ENCODE results near the gene CALHM6.

Gene CALHM6

GRCh38 chr6:116447052-116447451, 14.1 kb upstream of the CALHM6 start:
- DNase-seq: no peak

DNA sequence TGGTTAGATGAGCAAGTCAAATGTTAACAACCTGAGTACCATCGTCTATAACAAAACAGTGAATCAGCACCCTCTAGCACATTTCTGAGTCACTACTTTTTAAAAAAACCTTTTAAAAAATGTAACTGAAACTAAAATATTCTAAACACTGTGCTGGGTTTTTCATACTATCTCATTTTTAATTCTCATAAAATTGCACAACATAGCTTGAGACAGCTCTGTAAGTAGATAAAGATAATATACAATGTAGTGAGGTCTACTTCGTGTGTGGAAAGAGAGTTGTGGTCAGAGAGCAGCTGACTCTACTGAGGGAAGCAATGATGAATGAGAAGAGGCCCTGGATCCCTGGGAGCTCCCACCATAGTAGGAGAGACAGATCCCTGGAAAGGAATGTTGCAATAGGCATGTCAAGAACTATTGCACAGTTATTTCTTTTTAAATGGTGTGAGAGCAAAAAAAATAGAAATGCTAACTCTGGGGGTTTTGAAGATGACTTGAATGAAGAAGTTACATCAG, 13.6 kb upstream of the CALHM6 start:
- no peak for DNase-seq

- DNase-seq: no peak
Observed at GRCh38 chr6:116449565-116449964, 11.6 kb upstream of the CALHM6 start.

DNA sequence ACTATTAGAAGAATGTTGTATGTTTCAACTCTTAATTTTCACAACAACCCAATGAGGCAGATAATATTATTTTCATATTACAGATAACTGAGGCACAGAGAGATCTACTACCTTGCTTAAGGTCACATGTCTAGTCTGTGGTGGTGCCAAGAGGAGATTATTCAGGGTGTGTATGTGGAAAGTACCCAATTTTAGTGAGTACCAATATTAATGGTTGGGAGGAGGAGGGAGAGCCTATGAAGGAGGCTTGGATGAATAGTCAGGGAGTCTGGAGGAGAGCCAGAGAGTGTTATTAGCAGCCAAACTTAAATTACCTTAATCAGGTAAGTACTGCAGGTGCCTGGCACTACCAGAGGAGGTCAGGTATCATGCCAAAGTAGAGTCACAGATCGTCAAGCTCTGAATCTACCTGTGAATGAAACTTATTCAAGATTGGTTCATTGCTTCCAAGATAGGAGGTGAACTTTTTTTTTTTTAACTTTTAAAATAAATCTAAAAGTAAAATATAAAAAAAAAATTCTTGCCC, 10.9 kb upstream of the CALHM6 start:
- no peak for DNase-seq

- DNase-seq: no peak
Observed at GRCh38 chr6:116450769-116451740, 10.1 kb upstream of the CALHM6 start.

DNA sequence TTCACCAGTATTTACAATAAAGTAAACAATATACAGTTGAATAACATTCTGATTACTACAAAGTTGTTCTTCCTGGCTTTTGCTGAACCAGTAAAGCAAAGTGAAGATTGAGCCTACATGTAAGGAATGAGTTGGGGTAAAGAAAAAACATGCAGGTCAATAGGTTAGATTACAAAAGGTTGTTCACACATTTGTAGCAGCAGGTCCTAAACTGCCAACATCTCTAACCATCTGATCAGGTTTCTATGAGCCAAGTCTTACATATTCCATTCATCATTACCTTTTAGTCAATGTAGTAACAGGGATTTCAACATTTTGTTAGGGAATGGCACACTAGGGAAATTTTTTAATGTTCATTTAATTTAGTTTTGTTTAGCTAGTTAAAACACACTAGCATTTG, 9.3 kb upstream of the CALHM6 start:
- no peak for DNase-seq

- no peak for DNase-seq
Observed at GRCh38 chr6:116452531-116452930, 8.6 kb upstream of the CALHM6 start.

- DNase-seq: no peak
Observed at GRCh38 chr6:116456106-116456505, 5.1 kb upstream of the CALHM6 start.

DNA sequence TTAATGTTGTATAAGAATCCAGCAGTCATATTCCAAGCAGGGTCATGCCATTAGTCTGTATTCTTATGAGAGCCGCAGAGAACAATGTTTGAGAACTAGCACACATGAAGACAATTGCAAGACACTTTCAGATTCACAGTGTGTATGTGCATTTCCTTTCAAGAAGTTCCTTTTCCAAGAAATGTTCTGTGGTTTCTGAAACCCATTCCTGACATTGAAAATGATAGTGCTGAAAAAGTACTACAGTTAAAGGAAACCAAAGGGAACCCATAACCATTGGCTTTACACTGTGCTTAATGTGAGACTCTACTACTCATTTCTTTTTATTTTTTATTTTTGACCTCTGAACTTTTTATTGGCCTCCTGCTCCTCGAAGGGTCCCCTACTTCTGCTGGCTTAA, 4.2 kb upstream of the CALHM6 start:
- DNase-seq: no peak

GRCh38 chr6:116458264-116458663, 2.9 kb upstream of the CALHM6 start:
- no peak for DNase-seq

DNA sequence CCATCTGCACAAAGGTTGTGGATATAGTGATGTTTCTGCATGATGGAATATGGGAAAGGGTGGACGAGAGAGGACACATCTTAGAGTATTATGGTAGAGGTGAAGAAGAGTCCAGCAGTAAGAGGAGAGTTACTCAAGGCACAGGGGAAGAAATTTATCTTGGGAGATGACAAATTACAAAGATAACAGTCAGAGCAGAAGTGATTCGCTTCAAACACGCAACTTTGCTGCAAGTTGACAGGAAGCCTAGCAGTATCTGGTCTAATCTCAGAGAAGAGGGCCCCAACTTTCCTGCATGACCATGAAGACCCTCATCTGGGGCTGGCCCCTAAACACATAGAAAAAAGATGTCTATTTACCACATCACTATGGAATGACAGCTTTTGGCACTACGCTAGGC, 1.2 kb upstream of the CALHM6 start:
- no peak for DNase-seq

DNA sequence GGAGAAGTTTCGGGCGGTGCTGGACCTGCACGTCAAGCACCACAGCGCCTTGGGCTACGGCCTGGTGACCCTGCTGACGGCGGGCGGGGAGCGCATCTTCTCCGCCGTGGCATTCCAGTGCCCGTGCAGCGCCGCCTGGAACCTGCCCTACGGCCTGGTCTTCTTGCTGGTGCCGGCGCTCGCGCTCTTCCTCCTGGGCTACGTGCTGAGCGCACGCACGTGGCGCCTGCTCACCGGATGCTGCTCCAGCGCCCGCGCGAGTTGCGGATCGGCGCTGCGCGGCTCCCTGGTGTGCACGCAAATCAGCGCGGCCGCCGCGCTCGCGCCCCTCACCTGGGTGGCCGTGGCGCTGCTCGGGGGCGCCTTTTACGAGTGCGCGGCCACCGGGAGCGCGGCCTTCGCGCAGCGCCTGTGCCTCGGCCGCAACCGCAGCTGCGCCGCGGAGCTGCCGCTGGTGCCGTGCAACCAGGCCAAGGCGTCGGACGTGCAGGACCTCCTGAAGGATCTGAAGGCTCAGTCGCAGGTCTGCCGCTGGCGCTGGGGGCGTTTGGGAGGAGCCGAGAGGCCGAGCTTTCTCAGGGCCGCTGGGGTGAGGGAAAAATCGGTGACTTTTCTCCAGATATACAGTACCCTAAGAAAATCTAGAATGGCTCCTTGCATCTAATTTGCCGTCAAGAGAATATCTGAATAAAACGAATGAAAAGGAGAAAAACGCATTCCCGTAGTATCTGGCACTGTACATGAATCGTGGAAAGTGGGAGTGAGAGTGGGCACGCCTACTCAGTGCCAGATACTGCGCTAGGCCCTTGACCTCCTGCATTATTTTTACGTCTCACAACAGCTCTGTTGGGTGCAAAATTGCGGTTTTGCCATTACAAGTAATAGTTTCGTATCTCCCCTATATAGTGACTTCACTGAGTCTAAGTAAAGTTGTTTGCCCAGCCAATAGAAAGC, 1.0 kb downstream of the CALHM6 start:
- DNase-seq: peak; percentile 61

GRCh38 chr6:116463301-116463700, 2.1 kb downstream of the CALHM6 start:
- no peak for DNase-seq

DNA sequence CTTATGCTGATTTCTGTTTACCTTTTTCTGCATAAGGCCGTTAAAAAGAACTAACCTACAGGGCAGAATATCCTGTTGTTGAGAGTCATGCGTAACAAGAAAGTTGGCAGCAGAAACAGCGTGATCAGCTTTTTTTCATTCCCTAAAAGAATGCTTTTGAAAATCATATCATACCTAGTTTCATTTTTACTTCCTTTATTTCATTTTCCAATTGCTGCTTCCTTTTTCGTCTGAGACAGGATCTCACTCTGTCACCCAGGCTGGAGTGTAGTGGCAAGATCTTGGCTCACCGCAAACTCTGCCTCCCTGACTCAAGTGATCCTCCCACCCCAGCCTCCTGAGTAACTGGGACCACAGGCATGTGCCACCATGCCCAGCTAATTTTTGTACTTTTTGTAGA, 4.1 kb downstream of the CALHM6 start:
- DNase-seq: no peak

DNA sequence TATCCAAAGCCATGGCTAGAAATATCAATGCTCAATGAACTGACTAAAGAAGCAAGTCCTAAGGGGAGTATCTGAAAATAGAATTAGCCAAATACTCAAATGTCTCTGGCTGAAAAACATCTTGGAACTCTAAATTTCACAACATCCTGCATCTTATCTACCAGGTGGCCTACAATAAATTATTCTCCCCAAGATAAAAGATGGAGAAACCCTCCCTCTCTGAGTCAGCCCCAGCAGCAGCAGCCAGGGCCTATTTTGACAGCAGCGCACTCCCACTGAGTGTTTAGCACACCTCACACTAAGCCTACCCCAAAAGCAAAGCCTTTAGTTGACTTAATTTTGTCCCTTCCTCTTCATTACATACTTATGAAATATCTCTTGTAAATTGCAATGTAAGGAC, 5.9 kb downstream of the CALHM6 start:
- no peak for DNase-seq

- DNase-seq: no peak
Observed at GRCh38 chr6:116467514-116467913, 6.3 kb downstream of the CALHM6 start.

- no peak for DNase-seq
Observed at GRCh38 chr6:116468293-116468692, 7.1 kb downstream of the CALHM6 start.

- DNase-seq: no peak
Observed at GRCh38 chr6:116471531-116471930, 10.4 kb downstream of the CALHM6 start.

GRCh38 chr6:116472706-116473105, 11.5 kb downstream of the CALHM6 start:
- no peak for DNase-seq

DNA sequence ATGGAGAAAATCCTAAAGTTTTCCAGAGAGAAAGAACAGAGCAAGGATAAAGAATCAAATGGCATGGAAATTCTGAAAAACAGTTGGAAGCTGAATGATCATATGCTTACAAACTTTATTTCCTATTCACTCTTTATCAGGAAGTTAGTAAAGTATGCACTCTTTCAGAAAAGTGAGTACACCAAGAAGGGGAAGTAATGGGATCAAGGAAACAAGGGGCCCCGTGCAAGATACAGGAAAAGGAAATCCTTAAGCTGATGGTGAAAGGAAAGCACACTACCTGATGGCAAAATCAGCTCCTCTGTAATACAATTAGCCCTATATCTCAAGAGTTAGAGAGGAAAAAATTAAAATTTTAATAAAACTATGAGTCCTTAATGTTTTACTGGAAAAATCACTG, 14.0 kb downstream of the CALHM6 start:
- no peak for DNase-seq

DNA sequence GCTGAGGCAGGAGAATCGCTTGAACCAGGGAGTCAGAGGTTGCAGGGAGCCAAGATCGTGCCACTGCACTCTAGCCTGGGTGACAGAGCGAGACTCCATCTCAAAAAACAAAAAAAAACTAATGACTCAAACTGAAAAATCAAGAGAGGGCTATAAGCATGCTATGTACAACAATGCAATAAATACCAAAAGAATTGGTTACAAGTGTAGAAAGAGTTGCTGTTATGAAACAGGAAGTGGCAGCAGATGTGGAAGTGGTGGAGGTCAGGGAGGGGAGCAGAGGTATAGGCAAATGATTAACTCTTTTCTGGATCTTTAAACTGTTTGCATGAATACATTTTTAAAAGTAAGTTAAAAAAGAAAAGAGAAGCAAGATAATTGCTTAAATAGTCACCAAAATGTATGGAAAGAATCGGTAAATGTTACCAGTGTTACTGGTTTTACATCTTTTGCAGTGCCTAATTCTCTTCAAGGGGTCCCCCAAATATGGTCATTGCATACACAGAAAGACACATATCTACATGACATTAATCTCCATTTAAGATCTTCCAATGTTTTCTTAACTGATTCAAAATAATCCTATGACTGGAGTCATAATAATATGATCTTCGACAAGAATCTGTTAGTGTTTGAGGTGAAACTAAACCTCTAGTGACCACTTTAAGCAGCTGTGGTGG, 15.0 kb downstream of the CALHM6 start:
- peak; percentile 11 for DNase-seq

DNA sequence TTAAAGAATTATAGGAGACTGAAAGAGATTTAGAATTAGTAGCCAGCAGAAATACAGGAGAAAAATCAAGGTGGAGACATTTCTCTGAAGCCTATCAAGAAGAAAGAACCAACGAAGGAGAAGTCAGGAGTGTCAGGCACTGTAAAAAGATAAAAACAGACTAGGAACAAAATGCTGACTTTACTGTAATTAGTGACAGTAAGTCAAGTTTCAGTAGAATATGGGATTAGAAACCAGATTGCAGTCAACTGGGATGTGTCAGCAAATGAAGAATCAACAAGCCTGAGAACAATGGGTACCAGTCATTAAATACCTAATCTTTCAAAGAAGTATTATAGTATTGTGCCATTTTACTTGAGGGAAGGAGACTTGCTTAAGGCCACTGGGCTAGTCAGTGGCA, 21.6 kb downstream of the CALHM6 start:
- DNase-seq: no peak

DNA sequence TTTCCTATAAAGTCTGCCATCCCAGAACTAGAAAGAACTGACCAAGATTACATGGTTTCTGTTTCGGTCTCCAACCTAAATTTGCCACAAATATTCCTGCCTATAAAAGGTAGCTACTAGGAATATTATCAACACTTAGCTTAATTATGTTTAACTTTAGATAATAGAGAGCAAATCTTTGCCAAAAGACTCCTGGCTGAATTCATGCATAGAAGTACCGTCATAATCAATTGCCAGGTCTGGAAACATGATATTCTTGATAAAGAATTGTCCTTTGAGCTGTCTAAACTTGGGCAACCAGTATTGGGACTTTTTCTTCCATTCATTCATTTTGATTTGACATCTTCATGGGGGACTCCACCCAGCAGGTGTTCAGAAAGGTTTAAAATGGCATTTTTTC, 22.4 kb downstream of the CALHM6 start:
- no peak for DNase-seq

Measured in CD4-positive, alpha-beta T cell treated with Interleukin-17A for 4 hours (primary cell).